Right cardiac atrium (tissue), 5 donors: Measurements from ENCODE around the gene HMCN1. TPM values are rescaled to one million over a fixed set of nuclear protein-coding genes. Genes with fewer than 3 reads are reported as not detected.
"Not testable (repeated sequence)": the region's sequence is repeated elsewhere in the genome, so short reads cannot be mapped to it uniquely, and the experiment has no call there.

ENCODE experiments used
- ATAC-seq, 2 donors: fragments of 200-7000 bp; cut with Tn5 transposase; one replicate each; pipeline versions ENCODE4 v1.8.0 to v1.9.1; 2020; ENCODE audit warnings: moderate library complexity in 2 of 2, mild to moderate bottlenecking in 1 of 2
- DNase-seq, 3 donors: peaks; one replicate each; pipeline ENCODE4 v3.0.0-alpha.2; 2020
- H3K27ac ChIP-seq: one replicate; pipeline ENCODE4 v1.5.1; 2013; ENCODE audit warnings: mild to moderate bottlenecking, low read length, control low read depth, moderate library complexity
- H3K27me3 ChIP-seq: one replicate; pipeline ENCODE4 v1.6.1; 2013; ENCODE audit not compliant: control insufficient read depth, insufficient read depth
- H3K4me1 ChIP-seq: one replicate; pipeline ENCODE4 v1.6.1; 2013; ENCODE audit warnings: low read length; ENCODE audit not compliant: control insufficient read depth, insufficient read depth
- H3K4me3 ChIP-seq: one replicate; pipeline ENCODE4 v1.5.1; 2013; ENCODE audit warnings: low read length, control low read depth
- H3K9me3 ChIP-seq: one replicate; pipeline ENCODE4 v1.6.1; 2013; ENCODE audit warnings: low read length; ENCODE audit not compliant: control insufficient read depth
- WGBS: extraction: QIAGEN DNeasy Blood & Tissue Kit; methylation state at CpG from one replicate; pipeline ENCODE4 v1.1.7; 2013; 5-methylcytosine and 5-hydroxymethylcytosine counted together
- intact Hi-C, 4 donors: fragments of 100-400 bp; cut with DNase I; formaldehyde crosslinking; loops; one replicate each; pipeline versions ENCODE4 v1.11.0 to v1.14.0; 2022 to 2023
- polyA plus RNA-seq: library from polyadenylated mRNA; stranded (reverse); fragments of 200-250 nt; gene quantifications from one replicate; pipeline ENCODE4 v1.2.3, GENCODE V29; 2013
- total RNA-seq, 4 donors: library from RNA; stranded (reverse); fragmentation: NEBNext Ultra II Directional; extraction: Animal tissue kit (Norgen Biotek cat#: 25700); gene quantifications; one replicate each; pipeline ENCODE4 v1.2.1, GENCODE V29; 2021
- donor health status: healthy with polysubstance abuse.
- donor health status: DM: no; HTN: yes; CAD: no.
- donor health status: DM: no; HTN: no; CAD: no.
- donor health status: DM: no; HTN: yes; CAD: no; lungs with severe emphysema.
- donor health status: DM: yes; HTN: yes; CAD: no.

HMCN1 gene
- total and polyA plus RNA-seq, 5 donors = 4.0 to 17.1 (median 14.8) TPM

DNA sequence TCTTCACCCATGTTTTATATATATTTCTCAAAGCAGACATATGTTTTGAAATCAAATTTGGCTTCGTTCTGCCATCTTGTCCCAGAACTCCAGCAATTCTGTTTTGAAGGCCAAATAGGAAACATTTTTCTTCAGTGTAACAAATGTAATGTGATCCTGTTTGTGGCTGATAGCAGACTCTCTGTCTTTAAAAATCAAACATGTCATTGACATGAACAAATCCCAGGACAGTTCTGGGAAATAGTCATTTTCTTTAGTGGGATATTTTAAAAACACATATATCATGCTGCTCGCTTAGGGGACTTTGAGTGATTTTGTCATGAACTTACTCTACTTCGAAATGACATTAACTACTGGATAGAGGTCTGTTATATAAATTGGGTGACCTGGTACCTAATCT lies 51.4 kb downstream of the HMCN1 start:
- Histone ChIP-seq H3K27me3 (no peaks in the 10 kb centered on the region), H3K4me1 (peaks cover 5% of the 10 kb centered on the region), H3K4me3 (no peak overlapping the region), H3K27ac (no peak overlapping the region), H3K9me3 (no peaks in the 10 kb centered on the region)
- ATAC-seq (no peak), DNase-seq (no peak)
- 71% methylated on average over 3 of the region's 3 CpGs for WGBS
- intact Hi-C loops = no loop called here

DNA sequence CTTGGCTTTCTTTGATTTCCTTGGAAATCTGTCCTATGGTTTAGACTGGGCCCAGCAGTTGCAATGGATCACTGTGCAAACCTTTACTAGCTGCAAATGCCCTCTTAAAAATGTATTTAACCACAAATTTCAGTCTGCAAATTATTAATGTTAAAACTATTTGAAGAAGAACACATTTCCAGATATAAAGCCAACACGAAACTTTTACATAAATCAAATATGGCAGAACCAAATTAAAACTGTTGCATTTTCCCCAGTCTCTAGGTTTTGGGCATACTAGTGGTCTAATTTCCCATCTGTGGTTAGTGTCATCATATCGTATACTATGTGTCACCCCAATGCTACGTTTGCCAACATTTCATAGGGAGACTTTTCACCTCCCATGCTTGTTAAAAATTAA lies 52.3 kb downstream of the HMCN1 start:
- Histone ChIP-seq H3K27me3 (no peaks in the 10 kb centered on the region), H3K9me3 (no peaks in the 10 kb centered on the region), H3K27ac (no peak overlapping the region), H3K4me1 (peaks cover 5% of the 10 kb centered on the region), H3K4me3 (no peak overlapping the region)
- ATAC-seq (no peak), DNase-seq (no peak)
- WGBS = 94% methylated on average over 3 of the region's 3 CpGs
- intact Hi-C loops = no loop called here

DNA sequence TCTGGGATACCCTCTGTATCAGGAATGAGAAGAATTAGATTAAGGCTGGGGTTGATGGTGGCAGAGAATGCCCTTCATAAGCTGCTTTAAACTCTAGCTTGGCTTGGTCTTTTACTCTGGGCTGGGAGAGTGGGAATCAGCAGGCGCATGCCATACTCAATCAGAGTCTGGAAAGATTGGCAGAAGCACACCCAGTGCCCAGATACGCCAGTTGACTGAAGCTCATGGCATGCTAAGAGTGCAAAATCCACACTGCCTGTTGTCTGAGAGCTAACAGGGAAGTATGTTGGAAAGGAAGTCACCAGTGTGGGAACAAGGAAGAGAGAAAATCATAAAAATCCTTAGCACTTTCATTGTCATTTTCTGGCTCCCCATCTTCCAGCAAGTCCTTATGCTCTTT lies 53.0 kb downstream of the HMCN1 start:
- peak in 2 of 3 donors; percentile 48 to 53 for DNase-seq
- intact Hi-C loops = no loop called here
- peak; percentile 63 to 84 for ATAC-seq
- H3K4me3 ChIP-seq = no peak overlapping the region
- no peaks in the 10 kb centered on the region for H3K9me3 ChIP-seq
- H3K27me3 ChIP-seq = no peaks in the 10 kb centered on the region
- H3K4me1 ChIP-seq = peaks cover 5% of the 10 kb centered on the region
- no peak overlapping the region for H3K27ac ChIP-seq
- WGBS = 70% methylated on average over 2 of the region's 2 CpGs

DNA sequence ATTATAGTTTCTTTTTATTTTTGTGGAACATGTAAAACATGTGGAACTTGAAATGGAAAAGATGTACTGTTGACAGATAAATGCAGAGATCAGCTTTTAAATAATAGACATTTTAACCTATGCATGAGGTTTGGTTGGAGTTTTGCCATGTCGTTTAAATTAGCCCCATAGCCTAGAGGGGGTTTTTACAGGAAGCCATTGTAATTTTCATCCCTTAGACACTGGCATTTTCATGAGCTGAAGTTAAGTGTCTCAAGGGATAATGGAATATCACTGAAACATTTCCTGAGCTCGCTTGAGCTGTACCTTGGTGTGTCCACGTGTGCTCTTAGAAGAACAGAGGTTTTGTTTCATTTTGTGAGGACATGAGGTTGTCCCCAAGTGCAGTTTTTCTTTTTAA lies 54.2 kb downstream of the HMCN1 start:
- ATAC-seq = peak in 1 of 2 donors; percentile 36
- H3K4me1 ChIP-seq = peaks cover 5% of the 10 kb centered on the region
- DNase-seq = no peak
- H3K9me3 ChIP-seq = no peaks in the 10 kb centered on the region
- H3K4me3 ChIP-seq = no peak overlapping the region
- H3K27ac ChIP-seq = no peak overlapping the region
- intact Hi-C loops = no loop called here
- no peaks in the 10 kb centered on the region for H3K27me3 ChIP-seq
- WGBS = 50% methylated on average over 3 of the region's 3 CpGs

DNA sequence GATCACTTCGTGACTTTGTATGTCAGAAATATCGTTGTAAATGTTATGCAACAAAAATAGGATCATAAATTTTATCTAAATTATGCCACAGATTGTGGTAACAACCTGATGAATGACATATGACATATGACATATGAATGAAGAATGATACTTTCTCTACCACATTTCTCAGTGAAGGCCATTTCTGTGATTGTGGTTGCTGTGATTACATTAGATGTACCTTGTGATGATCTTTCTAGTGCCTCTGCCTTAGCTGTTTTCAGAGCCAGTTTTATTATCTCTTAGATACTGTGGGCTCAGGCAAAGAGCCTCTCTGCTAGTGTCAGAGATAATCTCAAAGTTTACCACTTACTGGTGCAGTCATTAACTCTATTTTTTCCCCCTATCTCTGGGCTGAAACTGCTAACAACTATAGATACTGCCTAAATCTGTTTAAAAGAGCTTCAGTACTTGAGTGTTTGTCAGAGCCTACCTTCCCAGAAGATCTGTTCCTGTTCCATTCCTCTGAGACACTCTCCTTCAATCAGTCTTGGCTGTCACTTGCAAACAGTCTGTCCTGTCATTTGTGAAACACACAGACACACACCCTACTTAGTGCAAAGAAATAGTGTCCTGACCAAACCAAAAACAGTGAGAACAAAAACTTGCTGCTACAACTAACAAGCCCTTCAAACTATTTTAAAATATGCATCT lies 55.5 kb downstream of the HMCN1 start:
- no peaks in the 10 kb centered on the region for H3K27me3 ChIP-seq
- peaks cover 5% of the 10 kb centered on the region for H3K4me1 ChIP-seq
- 53% methylated on average over 2 of the region's 2 CpGs for WGBS
- no peak for DNase-seq
- no peak overlapping the region for H3K27ac ChIP-seq
- intact Hi-C loops = no loop called here
- no peak overlapping the region for H3K4me3 ChIP-seq
- no peaks in the 10 kb centered on the region for H3K9me3 ChIP-seq
- peak; percentile 51 to 70 for ATAC-seq

DNA sequence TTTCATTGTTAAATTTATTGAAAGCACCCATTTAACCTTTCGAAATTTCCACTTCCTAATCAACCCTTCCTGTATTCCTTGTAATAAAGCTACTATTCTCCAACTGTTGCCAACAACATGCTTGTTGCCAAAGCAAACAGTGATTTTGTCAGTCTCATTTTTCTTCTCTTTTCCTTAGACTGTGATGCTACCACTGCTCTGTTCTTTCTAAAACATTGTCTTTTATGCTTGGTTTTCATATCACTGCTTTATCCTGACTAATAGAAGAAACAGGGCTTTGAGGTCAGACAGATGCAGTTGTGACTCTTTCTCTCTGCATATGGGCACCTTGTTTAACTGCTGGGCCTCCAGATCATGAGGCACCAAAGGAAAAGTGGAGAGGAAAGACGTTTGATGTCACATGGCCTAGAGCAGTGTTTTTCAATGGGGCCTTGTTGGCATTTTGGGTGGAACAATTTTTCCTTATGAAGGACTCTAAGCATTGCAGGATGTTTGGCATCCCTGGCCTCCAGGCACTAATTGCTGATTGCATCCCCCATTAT lies 56.1 kb downstream of the HMCN1 start:
- WGBS = 18% methylated on average over 2 of the region's 2 CpGs
- H3K4me3 ChIP-seq = no peak overlapping the region
- H3K27ac ChIP-seq = peak overlapping the region; percentile 52
- DNase-seq (no peak), ATAC-seq (peak; percentile 66 to 81)
- H3K27me3 ChIP-seq = no peaks in the 10 kb centered on the region
- peaks cover 5% of the 10 kb centered on the region for H3K4me1 ChIP-seq
- intact Hi-C loops = no loop called here
- no peaks in the 10 kb centered on the region for H3K9me3 ChIP-seq

DNA sequence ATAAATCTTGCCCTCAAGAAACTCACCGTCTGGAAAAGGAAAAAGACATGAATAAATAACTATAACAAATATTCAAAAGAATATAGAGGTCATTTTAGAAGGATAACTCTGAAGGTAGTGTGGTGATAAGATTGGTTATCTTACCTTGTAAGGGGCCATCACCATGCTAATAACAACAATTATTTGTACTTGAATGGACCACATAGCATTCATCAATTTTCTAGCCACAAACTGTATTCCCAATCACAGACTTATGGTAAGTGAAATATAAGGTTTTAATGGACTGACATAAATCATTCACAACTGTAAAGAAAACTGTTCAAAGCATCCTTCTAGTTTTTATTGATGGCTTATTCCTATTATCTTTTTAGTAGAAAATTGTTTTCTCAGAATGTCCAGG lies 57.8 kb downstream of the HMCN1 start:
- Histone ChIP-seq H3K27me3 (no peaks in the 10 kb centered on the region), H3K9me3 (no peaks in the 10 kb centered on the region), H3K4me1 (peaks cover 5% of the 10 kb centered on the region), H3K27ac (no peak overlapping the region), H3K4me3 (no peak overlapping the region)
- ATAC-seq (no peak), DNase-seq (no peak)
- intact Hi-C loops = no loop called here
- WGBS = 94% methylated on average over 1 of the region's 1 CpG

DNA sequence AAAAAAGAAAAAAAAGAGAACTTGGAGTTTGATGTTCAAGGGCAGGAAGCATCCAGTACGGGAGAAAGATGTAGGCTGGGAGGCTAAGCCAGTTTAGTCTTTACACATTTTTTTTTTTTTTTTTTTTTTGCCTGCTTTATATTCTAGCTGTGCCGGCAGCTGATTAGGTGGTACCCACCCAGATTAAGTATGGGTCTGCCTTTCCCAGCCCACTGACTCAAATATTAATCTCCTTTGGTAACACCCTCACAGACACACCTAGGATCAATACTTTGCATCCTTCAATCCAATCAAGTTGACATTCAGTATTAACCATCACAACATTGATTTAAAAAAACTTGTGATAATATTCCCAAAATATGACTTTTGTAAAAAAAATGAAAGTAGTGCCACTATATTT lies 60.3 kb downstream of the HMCN1 start:
- H3K9me3 ChIP-seq = not testable (repeated sequence)

DNA sequence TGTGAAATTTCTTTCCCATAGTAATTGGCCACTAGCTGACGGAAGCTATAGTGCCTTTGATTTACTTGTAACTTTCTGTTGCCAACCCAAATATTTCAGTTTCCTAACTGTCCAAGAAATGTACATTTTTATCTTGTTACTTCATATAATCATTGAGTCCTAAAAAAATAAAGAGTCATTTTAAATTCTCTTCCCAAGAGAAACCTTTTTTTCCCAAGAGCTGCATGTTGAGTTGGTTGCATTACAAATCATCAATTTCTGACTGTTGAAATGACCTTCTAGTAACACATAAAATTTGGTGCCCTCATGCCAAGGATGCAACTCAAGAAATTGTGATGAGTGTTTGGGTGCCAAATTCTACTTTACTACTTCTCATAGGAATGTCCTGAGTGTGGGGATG lies 61.0 kb downstream of the HMCN1 start:
- no peak overlapping the region for H3K27ac ChIP-seq
- no peaks in the 10 kb centered on the region for H3K27me3 ChIP-seq
- peaks cover 4% of the 10 kb centered on the region for H3K4me1 ChIP-seq
- H3K4me3 ChIP-seq = no peak overlapping the region
- DNase-seq (no peak), ATAC-seq (no peak)
- H3K9me3 ChIP-seq = no peaks in the 10 kb centered on the region
- intact Hi-C loops = no loop called here
- 73% methylated on average over 1 of the region's 1 CpG for WGBS

More for the DNA sequence above, 60.3 kb downstream of the HMCN1 start:
- H3K4me1 ChIP-seq, H3K27ac ChIP-seq, H3K27me3 ChIP-seq, intact Hi-C loops, ATAC-seq, DNase-seq, H3K4me3 ChIP-seq: not testable (repeated sequence)
- WGBS = 79% methylated on average over 2 of the region's 2 CpGs

DNA sequence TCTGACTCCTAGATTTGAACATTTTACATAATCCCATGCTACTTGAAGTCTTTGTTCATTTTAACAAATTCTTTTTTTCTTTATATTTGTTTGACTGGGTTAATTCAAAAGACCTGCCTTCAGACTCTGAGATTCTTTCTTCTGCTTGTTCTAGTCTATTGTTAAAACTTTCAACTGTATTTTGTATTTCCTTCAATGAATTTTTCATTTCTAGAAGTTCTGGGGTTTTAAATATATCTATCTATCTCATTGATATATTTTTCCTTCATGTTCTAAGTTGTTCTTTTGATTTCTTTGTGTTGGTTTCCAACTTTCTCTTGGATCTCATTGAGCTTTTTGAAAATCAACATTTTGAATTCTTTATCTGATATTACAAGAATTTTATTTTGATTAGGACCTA lies 64.3 kb downstream of the HMCN1 start:
- no peak for DNase-seq
- Histone ChIP-seq H3K4me3 (no peak overlapping the region), H3K9me3 (no peaks in the 10 kb centered on the region), H3K4me1 (no peaks in the 10 kb centered on the region), H3K27me3 (no peaks in the 10 kb centered on the region), H3K27ac (no peak overlapping the region)
- intact Hi-C loops = no loop called here
- ATAC-seq = no peak

DNA sequence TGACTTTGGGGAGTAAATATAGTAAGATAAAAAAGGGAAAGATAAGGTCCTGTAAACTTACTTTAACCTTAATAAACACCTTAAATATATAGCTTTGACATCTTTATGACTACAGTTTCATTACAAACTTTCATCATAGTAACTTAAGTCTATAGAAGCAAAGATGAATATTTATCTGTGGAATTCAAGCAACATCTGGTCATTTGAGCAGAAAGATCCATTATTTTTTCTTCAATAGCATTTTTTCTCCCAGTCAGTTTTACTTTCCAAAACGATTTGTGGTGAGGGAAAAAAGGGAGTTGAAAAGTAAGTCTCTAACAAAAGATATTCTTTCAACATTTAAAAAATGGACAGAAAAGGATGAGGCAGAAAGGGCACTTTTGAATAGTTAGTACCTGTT lies 69.0 kb downstream of the HMCN1 start:
- Histone ChIP-seq H3K27ac (no peak overlapping the region), H3K27me3 (no peaks in the 10 kb centered on the region), H3K4me3 (no peak overlapping the region), H3K4me1 (no peaks in the 10 kb centered on the region), H3K9me3 (no peaks in the 10 kb centered on the region)
- DNase-seq = no peak
- ATAC-seq = no peak
- intact Hi-C loops = loop anchor here in 1 of 4 donors (10.0 kb wide), 1 partner anchor 412 kb away; no protein-coding TSS in a partner anchor
- 30% methylated on average over 1 of the region's 1 CpG for WGBS
